Activated gamma-delta T cell treated with anti-CD3 and anti-CD28 coated beads, Interleukin-2, amount 50 U/mL, for 16 hours (primary cell): ENCODE measurements around the gene IGLL5.

Experiments used
- DNase-seq: peaks from one replicate; pipeline ENCODE4 v3.0.0-alpha.2; 2020; ENCODE audit warnings: low read depth

The IGLL5 gene

DNA sequence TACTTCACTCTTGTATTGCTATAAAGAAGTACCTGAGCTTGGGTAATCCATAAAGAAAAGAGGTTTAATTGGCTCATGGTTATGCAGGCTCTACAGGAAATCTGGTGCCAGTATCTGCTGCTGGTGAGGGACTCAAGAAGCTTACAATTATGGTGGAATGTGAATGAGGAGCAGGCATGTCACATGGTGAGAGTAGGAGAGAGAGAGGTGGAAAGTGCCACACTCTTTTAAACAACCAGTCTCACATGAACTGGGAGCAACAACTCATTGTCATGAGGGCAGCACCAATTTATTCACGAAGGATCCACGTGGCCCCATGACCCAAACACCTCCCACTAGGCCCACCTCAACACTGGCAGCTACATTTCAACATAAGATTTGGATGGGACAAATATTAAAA is 24.6 kb upstream of the IGLL5 start:
- no peak for DNase-seq

DNA sequence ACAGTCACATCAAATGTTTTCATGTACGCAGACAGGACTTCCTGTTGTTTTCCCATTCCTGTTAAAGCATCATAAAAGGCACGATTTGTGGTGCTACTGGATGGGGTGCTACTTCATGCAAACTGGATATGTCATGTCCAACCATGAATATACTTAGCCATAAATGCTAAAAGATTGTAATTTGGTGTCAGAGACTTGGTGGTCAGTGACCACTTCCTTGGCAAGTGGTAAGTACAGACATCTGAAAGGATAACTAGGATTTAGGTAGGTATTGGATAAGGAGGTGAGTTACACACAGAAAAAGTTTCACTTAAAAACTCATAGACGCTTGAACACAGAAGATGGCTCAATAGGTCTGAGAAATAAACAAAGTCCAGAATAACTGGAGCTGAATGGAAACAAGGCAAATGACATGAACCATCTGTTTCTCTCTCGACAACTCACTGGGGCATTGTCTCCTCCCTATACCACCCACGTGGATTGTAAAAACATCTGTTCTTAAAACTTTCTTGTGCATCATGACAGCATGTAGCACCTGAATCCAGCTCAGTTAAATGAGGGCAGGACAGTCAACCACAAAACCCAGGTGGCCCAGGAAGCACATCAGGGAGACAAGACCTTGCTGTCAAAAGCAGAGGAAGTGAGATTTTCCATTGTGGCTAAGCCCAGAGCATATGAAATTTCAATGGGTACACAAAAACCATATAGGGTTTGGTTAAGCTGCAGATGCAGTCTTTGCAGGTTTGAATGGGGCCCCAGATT is 22.1 kb upstream of the IGLL5 start:
- no peak for DNase-seq

DNA sequence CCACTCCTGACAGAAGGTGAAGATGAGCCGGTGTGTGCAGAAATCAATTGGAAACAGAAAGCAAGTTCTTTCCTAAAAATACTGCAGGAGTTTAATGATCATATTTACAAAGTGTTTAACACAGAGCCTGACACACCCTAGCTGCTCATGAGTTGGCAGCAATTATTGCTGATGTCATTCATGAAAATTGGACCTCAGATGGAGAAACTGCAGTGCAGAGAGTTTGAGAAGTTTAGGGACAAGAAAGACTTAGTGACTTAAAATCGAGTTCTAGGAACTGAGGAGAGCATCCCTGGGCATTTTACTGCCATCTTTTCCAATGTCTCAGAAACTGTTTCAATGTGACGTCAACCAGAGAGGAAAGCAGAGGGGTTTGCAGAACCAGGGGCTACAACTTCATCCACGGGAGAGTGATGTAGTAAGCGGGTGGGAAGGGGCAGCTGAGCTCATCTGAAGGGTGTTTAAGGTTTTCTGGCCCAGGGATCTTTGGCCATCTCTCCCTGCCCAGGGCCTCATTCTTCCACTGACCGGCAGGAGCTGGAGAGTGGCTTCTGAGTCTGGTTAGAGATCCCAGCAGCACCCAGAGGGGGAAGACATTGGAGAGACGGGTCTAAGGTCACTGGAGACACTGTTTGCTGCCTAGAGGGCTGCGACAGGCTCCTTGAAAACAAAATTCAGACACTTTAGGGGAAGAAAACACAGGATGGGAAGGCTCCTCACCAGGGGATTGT is 21.1 kb upstream of the IGLL5 start:
- DNase-seq, result no peak

DNA sequence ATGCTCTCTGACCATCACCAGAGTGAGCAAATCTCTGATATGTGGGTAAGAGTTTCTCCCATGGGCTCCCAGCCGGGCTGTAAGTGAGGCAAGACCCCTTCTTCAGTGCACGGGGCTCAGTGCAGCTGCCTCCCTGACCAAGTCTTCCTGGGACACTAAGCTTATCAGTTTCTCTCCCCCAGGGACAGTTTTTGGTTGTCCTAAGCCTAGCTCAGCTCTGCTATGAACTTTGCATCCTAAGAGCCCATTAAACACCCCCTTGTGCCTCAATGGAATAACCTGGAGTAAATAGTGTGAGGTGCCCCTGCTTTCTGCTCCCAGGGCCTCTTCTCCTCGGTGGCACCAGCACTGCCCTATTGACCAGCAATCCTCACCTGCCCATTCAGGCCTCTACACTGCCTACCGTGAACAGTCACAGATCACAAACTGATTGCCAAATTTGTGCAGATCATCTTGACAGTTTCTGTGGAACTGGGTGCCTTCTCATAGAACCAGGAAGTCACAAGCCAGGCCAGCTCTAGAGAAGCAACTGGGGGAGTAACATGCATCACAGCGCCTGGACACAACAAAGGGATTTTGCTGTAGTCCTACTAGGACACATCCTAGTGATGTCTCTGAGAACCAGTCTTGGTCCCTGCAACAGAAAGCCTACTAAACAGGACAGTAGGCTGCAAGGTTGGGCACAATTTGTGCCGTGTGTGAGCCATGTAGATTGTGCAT is 19.5 kb upstream of the IGLL5 start:
- DNase-seq, result no peak

DNA sequence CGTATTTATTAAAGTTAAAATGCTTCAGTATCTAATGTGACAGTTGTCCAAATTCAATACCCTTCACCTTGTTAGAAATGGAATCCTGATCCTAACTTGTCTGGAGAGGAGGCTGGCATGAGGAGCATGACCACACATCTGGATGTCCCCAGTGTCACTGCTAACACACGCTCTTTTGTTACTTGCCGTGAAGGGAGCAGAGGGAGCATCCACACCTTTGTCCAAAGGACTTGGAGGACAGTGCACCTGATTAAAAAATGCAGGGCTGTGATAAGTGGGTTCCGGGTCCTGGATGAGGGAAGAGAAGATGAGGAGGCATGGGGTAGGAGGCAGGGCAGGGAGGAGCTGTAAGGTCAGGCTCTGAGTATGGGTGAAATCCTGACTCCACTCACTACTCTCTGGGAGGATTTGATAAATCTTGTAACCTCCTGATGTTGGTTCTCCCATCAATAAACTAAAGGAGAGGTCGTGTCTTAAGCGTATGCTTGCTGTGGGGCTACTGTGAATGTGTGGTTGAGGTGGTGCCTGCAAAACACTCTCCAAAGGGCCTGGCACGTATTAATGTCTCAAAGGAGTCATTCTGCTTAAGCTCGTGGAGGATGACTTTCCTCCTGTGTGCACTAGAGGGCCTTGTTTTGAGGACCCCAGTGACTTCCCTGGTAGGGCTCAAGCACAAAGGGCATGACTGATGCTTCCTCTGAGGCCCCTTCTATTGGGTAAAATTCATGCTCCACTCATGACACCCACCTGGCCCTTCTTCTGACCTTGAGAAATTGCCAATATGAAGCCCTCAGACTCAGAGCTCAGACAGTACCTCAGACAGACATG is 16.8 kb upstream of the IGLL5 start:
- DNase-seq, result no peak

DNA sequence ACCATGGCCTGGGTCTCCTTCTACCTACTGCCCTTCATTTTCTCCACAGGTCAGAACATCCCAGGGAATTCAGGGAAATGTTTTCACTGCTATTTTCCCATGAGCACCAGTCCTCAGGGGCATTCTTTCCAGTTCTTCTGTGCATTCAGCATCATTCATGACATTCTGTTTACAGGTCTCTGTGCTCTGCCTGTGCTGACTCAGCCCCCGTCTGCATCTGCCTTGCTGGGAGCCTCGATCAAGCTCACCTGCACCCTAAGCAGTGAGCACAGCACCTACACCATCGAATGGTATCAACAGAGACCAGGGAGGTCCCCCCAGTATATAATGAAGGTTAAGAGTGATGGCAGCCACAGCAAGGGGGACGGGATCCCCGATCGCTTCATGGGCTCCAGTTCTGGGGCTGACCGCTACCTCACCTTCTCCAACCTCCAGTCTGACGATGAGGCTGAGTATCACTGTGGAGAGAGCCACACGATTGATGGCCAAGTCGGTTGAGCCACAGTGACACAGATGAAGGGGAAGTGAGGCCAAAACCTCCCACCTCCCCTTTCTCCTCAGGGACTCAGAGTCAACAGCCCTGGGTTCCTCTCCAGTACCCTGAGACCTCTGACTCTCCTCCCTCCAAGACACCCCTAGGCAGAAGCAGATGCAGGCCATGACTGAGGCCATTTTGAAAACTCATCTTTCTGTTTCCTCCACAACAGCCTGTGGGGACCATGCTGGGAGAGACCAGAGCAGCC is 15.9 kb upstream of the IGLL5 start:
- no peak for DNase-seq

DNA sequence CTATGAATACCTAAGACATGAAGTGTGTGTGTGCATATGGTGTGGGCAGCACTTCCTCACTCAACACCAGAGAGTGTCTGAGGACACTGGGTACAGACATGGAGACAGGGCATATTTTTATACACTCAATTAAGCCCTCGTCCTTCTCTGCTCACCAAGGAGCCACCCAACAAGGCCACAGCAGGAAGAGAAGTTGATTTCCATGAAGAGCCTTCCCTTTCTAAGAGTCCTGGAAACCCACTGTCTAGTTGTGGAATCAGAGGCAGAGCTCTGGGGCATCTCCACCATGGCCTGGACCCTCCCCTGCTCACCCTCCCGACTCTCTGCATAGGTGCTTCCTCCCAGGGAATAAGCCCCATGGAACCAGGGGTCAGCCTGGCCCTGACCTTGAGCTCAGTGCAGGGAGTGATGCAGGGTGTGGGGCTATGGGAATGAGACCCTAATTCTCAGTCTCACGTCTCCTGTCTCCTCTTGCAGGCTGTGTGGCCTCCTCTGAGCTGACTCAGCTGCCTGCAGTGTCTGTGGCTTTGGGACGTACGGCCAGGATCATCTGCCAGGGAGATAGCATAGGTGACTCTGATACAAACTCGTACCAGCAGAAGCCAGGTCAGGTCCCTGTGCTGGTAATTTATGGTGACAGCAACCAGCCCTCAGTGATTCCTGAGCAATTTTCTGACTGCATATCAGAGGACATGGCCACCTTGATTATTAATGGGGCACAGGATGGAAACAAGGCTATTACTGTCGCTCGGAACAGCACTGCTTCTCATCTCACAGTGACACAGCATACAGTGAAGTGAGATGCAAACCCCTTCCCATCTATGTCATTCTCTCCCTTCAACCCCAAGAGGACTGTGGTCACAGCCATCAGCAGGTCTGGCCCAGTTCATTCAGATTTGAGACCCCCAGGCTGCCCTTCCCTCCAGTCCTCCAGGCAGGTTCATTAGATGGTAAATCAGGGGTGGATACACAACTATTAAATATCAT is 14.6 kb upstream of the IGLL5 start:
- DNase-seq, result no peak

DNA sequence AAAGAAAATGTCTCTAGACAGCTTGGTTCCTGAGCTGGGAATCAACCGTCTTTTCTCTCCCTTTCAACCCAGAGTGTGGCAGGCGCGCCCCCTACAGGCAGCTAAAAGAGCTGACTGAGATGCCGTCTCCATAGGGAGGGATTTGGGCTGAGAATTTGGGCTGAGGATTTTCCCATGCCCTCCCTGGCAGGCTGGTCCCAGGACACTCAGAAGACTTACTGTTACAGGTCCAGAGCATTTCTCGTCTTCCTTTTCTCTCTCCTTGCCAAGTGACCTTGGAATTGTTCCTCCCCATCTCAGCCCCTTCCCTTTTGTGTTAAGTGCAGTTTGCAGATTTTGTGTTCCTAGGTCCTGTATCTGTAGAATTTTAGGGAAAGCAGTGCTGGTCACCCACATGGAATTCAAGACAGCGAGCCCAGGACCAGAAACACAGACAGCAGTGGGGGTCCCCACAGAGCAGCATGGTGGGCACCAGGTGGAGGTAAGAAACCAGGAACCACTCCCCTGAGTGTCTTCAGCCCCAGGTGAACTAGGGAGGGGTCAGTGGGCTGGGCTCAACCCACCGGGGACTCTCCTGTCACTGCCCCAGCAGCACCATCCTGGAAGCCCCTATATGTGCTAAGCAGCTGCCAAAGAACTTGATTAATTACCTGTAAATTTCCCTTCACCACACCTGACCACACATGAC is 9.9 kb upstream of the IGLL5 start:
- DNase-seq, result peak; percentile 73

DNA sequence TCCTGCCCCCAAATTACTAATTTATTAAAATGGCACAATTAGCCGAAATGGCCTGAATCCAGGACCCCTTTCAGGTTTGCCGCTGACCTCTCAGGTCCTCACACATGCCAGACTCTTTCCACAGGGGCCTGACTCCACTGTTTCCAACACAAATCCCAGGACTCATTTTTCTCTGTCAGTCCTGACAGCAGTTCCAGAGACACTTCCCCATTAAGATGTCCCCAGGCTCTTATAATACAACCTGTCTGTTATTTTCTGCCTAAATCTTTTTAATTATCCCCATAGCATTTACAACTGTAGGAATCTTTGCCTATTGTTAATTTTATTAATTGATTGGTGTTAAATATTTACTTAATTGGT is 9.4 kb upstream of the IGLL5 start:
- no peak for DNase-seq

DNA sequence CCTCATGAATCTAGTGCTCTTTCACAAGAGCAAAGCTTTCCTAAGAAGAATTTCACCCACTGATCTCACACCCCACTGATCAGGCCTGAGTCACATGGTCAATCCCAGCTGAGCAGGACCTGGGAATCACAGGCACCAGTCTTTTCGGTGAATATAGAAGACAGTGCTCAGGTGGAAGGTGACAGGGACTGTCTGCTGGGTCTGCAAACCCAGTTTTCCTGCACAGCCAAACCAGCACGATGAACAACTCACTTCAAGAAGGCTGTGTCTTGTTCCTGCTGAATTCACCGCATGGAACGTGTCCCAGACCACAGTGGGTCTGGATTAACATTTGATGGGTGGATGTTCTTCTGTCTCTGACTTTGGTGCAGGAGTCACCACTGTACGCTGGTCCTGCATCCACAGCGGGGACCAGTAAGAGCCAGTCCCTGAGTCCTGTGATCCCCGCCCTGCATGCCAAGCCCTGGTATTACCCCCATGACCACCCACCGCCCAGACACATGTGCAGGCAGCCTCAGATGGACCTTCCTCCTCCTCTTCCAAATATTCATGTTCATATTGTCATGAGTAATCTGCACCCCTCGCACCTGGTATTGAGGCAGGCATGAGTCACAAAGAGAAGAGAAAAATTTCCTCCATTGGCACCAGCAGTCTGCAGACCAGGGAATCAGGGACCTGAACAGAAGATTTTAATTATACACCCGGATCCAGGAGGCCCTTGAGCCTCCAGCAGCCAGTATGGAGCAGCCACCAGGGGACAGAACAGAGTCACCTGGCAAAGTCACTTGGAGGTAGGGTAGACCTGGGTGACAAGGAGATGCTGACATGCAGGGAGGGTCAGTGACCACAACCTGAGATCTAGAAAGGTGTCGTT is 8.6 kb upstream of the IGLL5 start:
- DNase-seq, result no peak

DNA sequence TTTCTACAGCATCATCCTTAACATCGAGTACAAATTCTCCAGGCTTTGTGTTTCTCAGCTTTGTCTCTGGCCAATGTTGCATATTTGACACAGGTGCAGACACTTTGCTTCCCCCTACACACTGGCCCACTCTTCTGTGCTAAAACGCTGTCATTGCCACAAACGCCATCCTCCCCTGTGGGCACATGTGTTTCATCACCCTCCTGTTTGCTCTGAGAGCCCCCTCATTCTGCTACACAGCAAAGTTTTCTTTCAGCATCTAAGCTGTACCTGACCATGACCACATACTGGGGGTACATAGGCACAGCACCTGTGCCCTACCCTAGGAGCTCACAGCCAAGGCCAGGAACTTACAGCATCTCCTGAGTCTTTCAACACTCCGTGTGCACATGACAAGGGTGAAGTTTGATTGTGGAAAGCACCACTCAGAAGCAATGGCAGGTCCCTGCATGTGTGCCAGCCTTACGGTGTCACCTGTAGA is 7.9 kb upstream of the IGLL5 start:
- DNase-seq, result no peak

DNA sequence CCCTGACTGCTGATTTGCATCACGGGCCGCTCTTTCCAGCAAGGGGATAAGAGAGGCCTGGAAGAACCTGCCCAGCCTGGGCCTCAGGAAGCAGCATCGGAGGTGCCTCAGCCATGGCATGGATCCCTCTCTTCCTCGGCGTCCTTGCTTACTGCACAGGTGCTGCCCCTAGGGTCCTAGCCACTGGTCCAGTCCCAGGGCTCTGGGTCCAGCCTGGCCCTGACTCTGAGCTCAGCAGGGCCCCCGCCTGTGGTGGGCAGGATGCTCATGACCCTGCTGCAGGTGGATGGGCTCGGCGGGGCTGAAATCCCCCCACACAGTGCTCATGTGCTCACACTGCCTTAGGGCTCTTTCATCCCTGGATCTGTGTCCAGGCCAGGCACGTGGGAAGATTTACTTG is 7.0 kb upstream of the IGLL5 start:
- no peak for DNase-seq

DNA sequence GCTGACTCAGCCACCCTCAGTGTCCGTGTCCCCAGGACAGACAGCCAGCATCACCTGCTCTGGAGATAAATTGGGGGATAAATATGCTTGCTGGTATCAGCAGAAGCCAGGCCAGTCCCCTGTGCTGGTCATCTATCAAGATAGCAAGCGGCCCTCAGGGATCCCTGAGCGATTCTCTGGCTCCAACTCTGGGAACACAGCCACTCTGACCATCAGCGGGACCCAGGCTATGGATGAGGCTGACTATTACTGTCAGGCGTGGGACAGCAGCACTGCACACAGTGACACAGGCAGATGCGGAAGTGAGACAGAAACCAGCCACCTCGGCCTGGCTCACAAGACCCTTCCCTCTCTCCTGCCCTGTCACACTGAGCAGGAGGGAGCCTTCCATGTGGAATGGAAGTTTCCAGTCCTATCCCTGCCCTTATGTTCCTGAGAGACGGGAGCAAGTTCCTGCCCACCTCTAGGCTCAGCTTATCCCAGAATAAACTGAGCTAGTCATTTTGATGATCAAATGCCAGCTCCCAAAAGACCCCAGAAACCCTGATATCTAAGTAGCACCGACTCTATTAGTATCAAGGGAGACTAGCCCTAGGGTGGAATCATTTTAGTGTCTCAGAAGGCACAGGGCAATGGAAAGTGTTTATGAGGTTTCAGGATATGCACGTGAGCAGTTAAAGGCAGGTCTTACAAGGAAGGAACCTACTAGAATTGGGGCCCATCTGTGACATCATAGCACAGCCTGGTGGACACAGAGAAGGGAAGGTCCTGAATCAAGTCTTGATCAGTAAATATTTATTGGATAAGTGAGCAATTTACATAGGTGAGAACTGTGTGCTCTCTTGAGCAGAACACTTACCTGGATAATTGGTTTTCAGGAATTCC is 6.3 kb upstream of the IGLL5 start:
- no peak for DNase-seq

DNA sequence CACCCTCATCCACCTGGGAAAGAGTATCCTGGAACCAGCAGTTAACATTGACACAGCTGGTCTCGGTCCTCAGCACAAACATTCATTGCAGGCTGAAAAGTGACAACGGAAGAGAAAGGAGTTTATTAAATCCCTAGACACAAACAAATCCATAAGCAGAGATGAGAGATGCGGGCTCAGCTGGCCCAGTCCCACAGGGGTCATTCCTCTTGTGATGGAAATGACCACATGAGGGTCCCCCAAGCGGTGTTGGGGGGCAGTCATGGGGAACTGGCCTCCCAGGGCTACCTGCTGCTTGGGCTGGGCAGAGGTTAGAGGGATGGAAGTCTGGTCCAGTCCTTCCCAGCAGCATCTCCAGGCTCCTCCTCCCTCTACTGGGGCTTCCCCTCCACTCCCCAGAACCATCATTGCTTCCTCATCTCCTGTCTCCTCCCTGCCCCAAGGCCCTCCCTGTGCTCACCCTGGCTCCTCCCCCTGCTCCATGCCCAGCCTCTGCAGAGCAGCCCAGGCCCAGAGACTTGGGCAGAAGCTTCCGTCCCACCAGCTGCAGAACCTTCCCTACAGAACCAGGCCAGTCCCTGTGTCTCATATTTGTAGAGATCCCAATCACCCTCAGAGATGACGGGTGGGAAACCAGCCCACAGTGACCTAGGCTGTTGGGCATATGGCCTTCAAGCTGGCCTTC is 5.4 kb upstream of the IGLL5 start:
- no peak for DNase-seq

DNA sequence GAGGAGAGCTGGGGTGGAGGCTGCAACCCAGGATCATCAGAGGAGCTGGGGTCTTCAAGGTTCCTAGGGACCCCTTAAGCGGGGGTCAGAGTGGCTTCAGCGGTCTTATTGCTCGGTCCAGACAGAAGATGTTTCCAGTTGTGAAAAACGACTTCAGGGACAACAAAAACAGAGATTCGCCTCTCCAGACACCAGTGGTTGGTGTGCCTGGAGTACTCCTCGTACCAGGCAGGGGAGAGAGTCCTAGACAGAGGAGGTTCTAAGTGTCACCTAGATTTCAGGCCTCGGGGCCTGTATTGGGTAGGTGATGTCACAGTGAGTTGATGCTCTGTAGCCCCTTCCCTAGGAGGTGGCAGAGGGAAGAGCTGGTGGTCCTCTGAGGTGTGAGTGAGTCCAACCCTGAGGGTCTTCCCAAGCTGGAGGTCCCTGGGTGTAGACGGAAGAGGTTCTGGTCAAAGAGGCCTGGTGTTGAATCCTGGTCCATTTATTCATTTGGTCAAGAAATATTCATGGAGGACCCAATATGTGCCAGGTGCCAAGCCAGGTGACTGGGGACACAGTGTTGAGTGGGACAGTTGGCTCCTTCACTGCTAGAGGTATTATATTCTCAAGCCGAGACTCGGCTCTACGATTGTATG is 4.4 kb upstream of the IGLL5 start:
- no peak for DNase-seq
